Measurements from ENCODE around the gene C3orf33. TPM values are rescaled to one million over a fixed set of nuclear protein-coding genes. Genes with fewer than 3 reads are reported as not detected.

C3orf33 gene
- total and polyA plus RNA-seq, 2 experiments from 2014 or later: 3.5 to 4.7 TPM

GRCh38 chr3:155747286-155747945 is 58.7 kb downstream of the C3orf33 start:
- Histone ChIP-seq H3K27ac (ENCODE audit: low read depth) (no peak overlapping the region), H3K4me2 (peak overlapping the region; percentile 65), H3K27me3 (ENCODE audit: insufficient read depth) (peaks cover 3% of the 10 kb centered on the region; the same call in 1 of the 2 replicates), H4K20me1 (replicated peaks; ENCODE audit: insufficient read depth) (no peaks in the 10 kb centered on the region; the same call in 1 of the 2 replicates), H3K36me3 (ENCODE audit: insufficient read depth) (no peaks in the 10 kb centered on the region), H3F3A (replicated peaks; ENCODE audit: low read depth) (no peaks in the 10 kb centered on the region), H2AFZ (peak overlapping the region; percentile 5; the same call in 1 of the 2 replicates), H3K79me2 (replicated peaks; ENCODE audit: insufficient read depth) (peaks cover 15% of the 10 kb centered on the region), H3K4me3 (peak overlapping the region; percentile 2; the same call in 1 of the 2 replicates), H3K9me2 (ENCODE audit: insufficient read depth) (no peaks in the 10 kb centered on the region), H3K4me1 (ENCODE audit: insufficient read depth) (peaks cover 64% of the 10 kb centered on the region)
- H3K27me3 Mint-ChIP-seq (ENCODE audit: insufficient read depth, low read depth, poor library complexity): peaks cover 15% of the 10 kb centered on the region
- ATAC-seq (no peak), DNase-seq (ENCODE audit: low spot score) (peak; percentile 15)
- no peak for TF ChIP-seq STAT1 (IDR thresholded peaks at IDR 0.05; ENCODE audit: unreplicated experiment)
- TF ChIP-seq POLR2AphosphoS5 (IDR thresholded peaks at IDR 0.05; ENCODE audit: low read depth): no peak
- TF ChIP-seq, protein P1, sequence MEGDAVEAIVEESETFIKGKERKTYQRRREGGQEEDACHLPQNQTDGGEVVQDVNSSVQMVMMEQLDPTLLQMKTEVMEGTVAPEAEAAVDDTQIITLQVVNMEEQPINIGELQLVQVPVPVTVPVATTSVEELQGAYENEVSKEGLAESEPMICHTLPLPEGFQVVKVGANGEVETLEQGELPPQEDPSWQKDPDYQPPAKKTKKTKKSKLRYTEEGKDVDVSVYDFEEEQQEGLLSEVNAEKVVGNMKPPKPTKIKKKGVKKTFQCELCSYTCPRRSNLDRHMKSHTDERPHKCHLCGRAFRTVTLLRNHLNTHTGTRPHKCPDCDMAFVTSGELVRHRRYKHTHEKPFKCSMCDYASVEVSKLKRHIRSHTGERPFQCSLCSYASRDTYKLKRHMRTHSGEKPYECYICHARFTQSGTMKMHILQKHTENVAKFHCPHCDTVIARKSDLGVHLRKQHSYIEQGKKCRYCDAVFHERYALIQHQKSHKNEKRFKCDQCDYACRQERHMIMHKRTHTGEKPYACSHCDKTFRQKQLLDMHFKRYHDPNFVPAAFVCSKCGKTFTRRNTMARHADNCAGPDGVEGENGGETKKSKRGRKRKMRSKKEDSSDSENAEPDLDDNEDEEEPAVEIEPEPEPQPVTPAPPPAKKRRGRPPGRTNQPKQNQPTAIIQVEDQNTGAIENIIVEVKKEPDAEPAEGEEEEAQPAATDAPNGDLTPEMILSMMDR (conservative IDR thresholded peaks at IDR 0.05; ENCODE audit: low read depth in 2 of 2): no peak
- TF ChIP-seq CREB1 (CRISPR knock-in tag; IDR thresholded peaks at IDR 0.05; ENCODE audit: low read depth): no peak
- TF ChIP-seq ETS1 (IDR thresholded peaks at IDR 0.05): no peak
- TF ChIP-seq ZNF331 (CRISPR knock-in tag; IDR thresholded peaks at IDR 0.05; ENCODE audit: low read depth): no peak
- TF ChIP-seq ZNF462 (CRISPR knock-in tag; IDR thresholded peaks at IDR 0.05): no peak
- TF ChIP-seq EZH2phosphoT487 (IDR thresholded peaks at IDR 0.05; ENCODE audit: unreplicated experiment): no peak
- no peak for TF ChIP-seq NANOG (IDR thresholded peaks at IDR 0.05; ENCODE audit: borderline replicate concordance)
- no peak for TF ChIP-seq REST (IDR thresholded peaks at IDR 0.05; ENCODE audit: unreplicated experiment)
- TF ChIP-seq ZNF114 (CRISPR knock-in tag; IDR thresholded peaks at IDR 0.05): no peak
- no peak for TF ChIP-seq EZH2 (IDR thresholded peaks at IDR 0.05; ENCODE audit: low read depth, unreplicated experiment)
- TF ChIP-seq JUNB (IDR thresholded peaks at IDR 0.05; ENCODE audit: unreplicated experiment): no peak
- no peaks in the 10 kb centered on the region for H3K9me3 Mint-ChIP-seq
- H3K4me3 Mint-ChIP-seq: peak overlapping the region; percentile 76; the same call in 2 of the 3 replicates
- no peaks in the 10 kb centered on the region for H3K36me3 Mint-ChIP-seq (ENCODE audit: low read depth)
- H3K27ac Mint-ChIP-seq: peak overlapping the region; percentile 74
- H3K4me1 Mint-ChIP-seq: peaks cover 58% of the 10 kb centered on the region

Measured in GM23338 (cell line).